ENCODE results near the gene LRRC8E.

The LRRC8E gene

DNA sequence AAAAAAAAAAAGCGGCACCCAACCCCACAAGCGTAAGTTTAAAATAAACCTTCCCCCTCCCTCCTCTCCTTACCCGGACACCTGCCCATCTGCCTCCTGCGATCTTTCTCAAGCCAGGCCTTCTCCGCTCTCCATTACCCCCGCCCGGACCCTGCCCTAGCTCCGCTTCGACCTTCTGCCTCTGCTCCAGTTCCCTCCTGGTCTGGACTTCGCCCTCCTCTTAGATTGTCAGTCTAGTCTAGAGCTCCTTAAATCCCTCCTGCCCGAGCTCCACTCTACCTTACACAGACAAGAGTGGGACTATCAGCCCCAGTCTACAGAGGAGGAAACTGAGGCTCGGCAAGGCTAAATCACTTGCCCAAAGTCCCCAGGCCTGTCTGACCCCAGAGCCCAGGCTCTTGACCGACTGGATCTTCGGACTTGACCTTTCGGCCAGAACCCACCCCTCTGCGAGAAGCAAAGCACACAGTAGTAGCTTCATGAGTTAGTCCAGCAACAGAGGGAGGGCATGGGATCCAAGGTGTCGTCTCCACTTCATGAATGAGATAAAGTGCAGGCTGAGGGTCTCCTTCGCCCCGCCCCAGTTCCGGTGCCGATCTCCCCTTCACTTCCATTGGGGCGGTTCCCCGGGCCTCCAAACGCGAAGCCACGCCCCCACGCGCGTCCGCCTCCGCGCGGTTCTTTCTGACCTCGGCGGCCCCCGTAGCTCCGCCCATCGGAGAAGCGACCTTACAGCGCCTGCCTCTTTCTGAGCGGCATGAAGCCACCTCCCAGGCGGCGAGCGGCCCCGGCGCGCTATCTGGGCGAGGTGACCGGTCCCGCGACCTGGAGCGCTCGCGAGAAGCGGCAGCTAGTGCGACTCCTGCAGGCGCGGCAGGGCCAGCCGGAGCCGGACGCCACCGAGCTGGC is 31.6 kb downstream of the LRRC8E start, which contains the start of gene SNAPC2:
TSS of gene SNAPC2 (plus strand) at position 729 of the 909 bp plus-strand sequence. CDS start at position 758, 29 bp downstream.
- Histone ChIP-seq H3K9ac (ENCODE audit: low read depth in 1 of 2, low read length in 2 of 2) (peak within 1 kb of the TSS; percentile 69 to 83), H3K27me3 (ENCODE audit: control insufficient read depth in 2 of 2, insufficient read depth in 2 of 2, low read length in 2 of 2) (peaks cover 18 to 22% of the 10 kb centered on the region in 2 donors), H3K4me1 (ENCODE audit: control insufficient read depth in 2 of 2, insufficient read depth in 2 of 2, low read length in 2 of 2) (peaks cover 30 to 34% of the 10 kb centered on the region in 2 donors)

DNA sequence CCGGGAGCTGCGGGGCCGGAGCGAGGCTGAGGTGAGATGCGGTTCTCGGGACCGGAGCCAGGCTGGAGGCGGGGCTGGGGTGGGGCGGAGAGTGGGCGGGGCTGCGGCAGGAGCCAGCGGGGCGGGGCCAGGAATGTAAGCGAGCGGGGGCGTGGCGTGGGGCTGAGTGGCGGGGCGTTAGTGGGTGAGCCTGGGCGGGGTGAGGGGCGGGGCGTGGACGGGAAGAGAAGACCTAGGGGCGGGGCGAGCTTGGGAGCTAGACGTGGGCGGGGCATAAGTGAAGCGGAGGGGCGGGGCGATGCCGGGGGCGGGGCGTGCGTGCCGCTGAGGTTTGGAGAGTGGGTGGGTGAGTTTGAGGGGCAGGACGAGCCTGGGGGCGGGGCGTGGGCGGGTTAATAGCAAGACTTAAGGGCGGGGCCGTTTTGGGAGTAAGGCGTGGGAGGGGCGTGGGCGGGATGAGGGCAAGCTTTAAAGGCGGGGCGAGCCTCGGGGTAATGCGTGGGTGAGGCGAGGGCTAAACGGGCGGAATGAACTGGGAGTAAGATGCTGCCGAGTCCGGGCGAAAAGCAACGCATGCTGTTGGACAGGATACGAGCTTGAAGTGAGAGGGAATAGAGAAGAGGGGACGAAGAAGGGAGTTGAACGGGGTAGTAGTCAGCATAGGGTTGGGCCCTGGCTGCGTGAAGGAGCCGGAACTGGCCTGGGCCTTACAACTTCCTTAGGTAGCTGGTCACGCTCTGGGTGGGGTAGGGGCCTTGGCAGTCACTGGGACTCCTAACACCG is 32.4 kb downstream of the LRRC8E start:
- Histone ChIP-seq H3K27ac (ENCODE audit: low read depth in 2 of 2, low read length in 2 of 2) (peak overlapping the region; percentile 93 to 96), H3K27me3 (ENCODE audit: control insufficient read depth in 2 of 2, insufficient read depth in 2 of 2, low read length in 2 of 2) (peaks cover 13 to 17% of the 10 kb centered on the region in 2 donors)

More for the DNA sequence above, 31.6 kb downstream of the LRRC8E start, which contains the start of gene SNAPC2:
- Histone ChIP-seq H3K27ac (ENCODE audit: low read depth in 2 of 2, low read length in 2 of 2) (peak within 1 kb of the TSS; percentile 93 to 96), H3K4me3 (ENCODE audit: low read length in 2 of 2) (peak within 1 kb of the TSS; percentile 65 to 86), H3K36me3 (ENCODE audit: control insufficient read depth in 2 of 2, insufficient read depth in 2 of 2, low read length in 2 of 2) (peaks cover 0 to 6% of the 10 kb centered on the region in 2 donors), H3K9me3 (ENCODE audit: control insufficient read depth in 2 of 2, low read length in 2 of 2) (no peaks in the 10 kb centered on the region)

GRCh38 chr19:7921302-7921966 is 33.1 kb downstream of the LRRC8E start:
- H3K4me1 ChIP-seq (ENCODE audit: control insufficient read depth in 2 of 2, insufficient read depth in 2 of 2, low read length in 2 of 2) = peaks cover 33% of the 10 kb centered on the region in 2 donors
- peak overlapping the region; percentile 58 to 83 for H3K9ac ChIP-seq (ENCODE audit: low read depth in 1 of 2, low read length in 2 of 2)

More for the DNA sequence above, 32.4 kb downstream of the LRRC8E start:
- H3K4me3 ChIP-seq (ENCODE audit: low read length in 2 of 2) = peak overlapping the region; percentile 65 to 86
- peaks cover 0 to 6% of the 10 kb centered on the region in 2 donors for H3K36me3 ChIP-seq (ENCODE audit: control insufficient read depth in 2 of 2, insufficient read depth in 2 of 2, low read length in 2 of 2)
- H3K9me3 ChIP-seq (ENCODE audit: control insufficient read depth in 2 of 2, low read length in 2 of 2) = no peaks in the 10 kb centered on the region
- H3K9ac ChIP-seq (ENCODE audit: low read depth in 1 of 2, low read length in 2 of 2) = peak overlapping the region; percentile 69 to 83
- H3K4me1 ChIP-seq (ENCODE audit: control insufficient read depth in 2 of 2, insufficient read depth in 2 of 2, low read length in 2 of 2) = peaks cover 31 to 33% of the 10 kb centered on the region in 2 donors

GRCh38 chr19:7921967-7922835 is 33.9 kb downstream of the LRRC8E start:
- peaks cover 7 to 11% of the 10 kb centered on the region in 2 donors for H3K27me3 ChIP-seq (ENCODE audit: control insufficient read depth in 2 of 2, insufficient read depth in 2 of 2, low read length in 2 of 2)
- peaks cover 31 to 32% of the 10 kb centered on the region in 2 donors for H3K4me1 ChIP-seq (ENCODE audit: control insufficient read depth in 2 of 2, insufficient read depth in 2 of 2, low read length in 2 of 2)
- peaks cover 0 to 6% of the 10 kb centered on the region in 2 donors for H3K36me3 ChIP-seq (ENCODE audit: control insufficient read depth in 2 of 2, insufficient read depth in 2 of 2, low read length in 2 of 2)
- no peak overlapping the region for H3K27ac ChIP-seq (ENCODE audit: low read depth in 2 of 2, low read length in 2 of 2)
- peak overlapping the region; percentile 58 to 83 for H3K9ac ChIP-seq (ENCODE audit: low read depth in 1 of 2, low read length in 2 of 2)
- H3K4me3 ChIP-seq (ENCODE audit: low read length in 2 of 2) = peak overlapping the region in 1 of 2 donors; percentile 86
- H3K9me3 ChIP-seq (ENCODE audit: control insufficient read depth in 2 of 2, low read length in 2 of 2) = no peaks in the 10 kb centered on the region

More at GRCh38 chr19:7921302-7921966, 33.1 kb downstream of the LRRC8E start:
- Histone ChIP-seq H3K9me3 (ENCODE audit: control insufficient read depth in 2 of 2, low read length in 2 of 2) (no peaks in the 10 kb centered on the region), H3K27ac (ENCODE audit: low read depth in 2 of 2, low read length in 2 of 2) (peak overlapping the region; percentile 80 to 90), H3K27me3 (ENCODE audit: control insufficient read depth in 2 of 2, insufficient read depth in 2 of 2, low read length in 2 of 2) (peaks cover 9 to 14% of the 10 kb centered on the region in 2 donors), H3K36me3 (ENCODE audit: control insufficient read depth in 2 of 2, insufficient read depth in 2 of 2, low read length in 2 of 2) (peaks cover 0 to 6% of the 10 kb centered on the region in 2 donors), H3K4me3 (ENCODE audit: low read length in 2 of 2) (peak overlapping the region; percentile 59 to 86)

- peaks cover 3 to 9% of the 10 kb centered on the region in 2 donors for H3K27me3 ChIP-seq (ENCODE audit: control insufficient read depth in 2 of 2, insufficient read depth in 2 of 2, low read length in 2 of 2)
- H3K9ac ChIP-seq (ENCODE audit: low read depth in 1 of 2, low read length in 2 of 2) = no peak overlapping the region
- H3K4me1 ChIP-seq (ENCODE audit: control insufficient read depth in 2 of 2, insufficient read depth in 2 of 2, low read length in 2 of 2) = peaks cover 26 to 29% of the 10 kb centered on the region in 2 donors
- no peaks in the 10 kb centered on the region for H3K9me3 ChIP-seq (ENCODE audit: control insufficient read depth in 2 of 2, low read length in 2 of 2)
- peak overlapping the region in 1 of 2 donors; percentile 16 for H3K27ac ChIP-seq (ENCODE audit: low read depth in 2 of 2, low read length in 2 of 2)
- no peak overlapping the region for H3K4me3 ChIP-seq (ENCODE audit: low read length in 2 of 2)
- peaks cover 0 to 6% of the 10 kb centered on the region in 2 donors for H3K36me3 ChIP-seq (ENCODE audit: control insufficient read depth in 2 of 2, insufficient read depth in 2 of 2, low read length in 2 of 2)
Measured at GRCh38 chr19:7922836-7923195, 34.5 kb downstream of the LRRC8E start.

DNA sequence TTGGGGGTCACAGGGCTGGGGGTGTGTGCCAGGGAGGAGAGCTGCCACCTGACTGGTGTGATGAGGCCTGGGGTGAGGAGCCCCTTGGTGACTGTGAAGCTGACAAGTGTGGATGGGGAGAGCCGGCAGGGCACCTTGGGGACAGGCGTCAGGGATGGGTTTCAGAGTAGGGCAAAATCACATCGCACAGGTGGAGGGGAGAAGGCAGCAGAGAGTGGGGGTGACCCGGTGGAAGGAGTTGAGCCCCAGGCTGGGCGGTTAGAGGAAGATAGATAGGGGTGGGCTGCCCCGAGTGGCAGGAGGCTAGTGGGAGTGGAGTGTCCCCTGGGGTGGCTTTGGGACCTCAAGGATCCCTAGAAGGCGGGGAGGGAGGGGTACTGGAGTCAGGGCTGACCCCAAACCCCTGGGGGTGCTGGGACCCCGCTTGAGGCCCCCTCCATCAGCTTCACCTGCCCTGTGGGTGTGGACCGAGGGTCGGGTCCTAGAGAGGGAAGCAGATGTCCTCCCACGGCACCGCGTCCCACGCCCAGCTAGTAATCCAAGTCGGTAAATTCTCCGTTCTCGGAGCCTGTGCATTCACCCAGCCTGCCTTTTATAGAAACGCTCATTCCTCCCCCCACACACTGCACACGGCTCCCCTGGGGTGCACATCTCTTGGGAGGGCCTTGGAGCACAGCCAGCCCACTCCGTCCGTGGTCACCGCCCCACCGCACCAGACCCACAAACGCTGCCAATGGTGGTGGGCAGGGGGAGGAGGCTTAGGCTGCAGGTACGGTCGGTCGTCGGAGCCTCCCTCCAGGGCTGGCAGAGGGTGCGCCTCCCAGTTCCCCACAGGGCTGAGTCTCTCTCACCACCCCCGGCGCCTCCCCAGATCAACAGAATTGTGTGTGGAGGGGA is 35.2 kb downstream of the LRRC8E start:
- Histone ChIP-seq H3K27ac (ENCODE audit: low read depth in 2 of 2, low read length in 2 of 2) (peak overlapping the region in 1 of 2 donors; percentile 16), H3K4me3 (ENCODE audit: low read length in 2 of 2) (no peak overlapping the region), H3K9me3 (ENCODE audit: control insufficient read depth in 2 of 2, low read length in 2 of 2) (no peaks in the 10 kb centered on the region), H3K36me3 (ENCODE audit: control insufficient read depth in 2 of 2, insufficient read depth in 2 of 2, low read length in 2 of 2) (peaks cover 0 to 6% of the 10 kb centered on the region in 2 donors), H3K9ac (ENCODE audit: low read depth in 1 of 2, low read length in 2 of 2) (no peak overlapping the region), H3K27me3 (ENCODE audit: control insufficient read depth in 2 of 2, insufficient read depth in 2 of 2, low read length in 2 of 2) (peaks cover 3 to 6% of the 10 kb centered on the region in 2 donors), H3K4me1 (ENCODE audit: control insufficient read depth in 2 of 2, insufficient read depth in 2 of 2, low read length in 2 of 2) (peaks cover 25 to 29% of the 10 kb centered on the region in 2 donors)

GRCh38 chr19:7924241-7924640 is 35.9 kb downstream of the LRRC8E start:
- no peak overlapping the region for H3K27ac ChIP-seq (ENCODE audit: low read depth in 2 of 2, low read length in 2 of 2)
- H3K27me3 ChIP-seq (ENCODE audit: control insufficient read depth in 2 of 2, insufficient read depth in 2 of 2, low read length in 2 of 2) = no peaks in the 10 kb centered on the region
- H3K4me1 ChIP-seq (ENCODE audit: control insufficient read depth in 2 of 2, insufficient read depth in 2 of 2, low read length in 2 of 2) = peaks cover 20 to 29% of the 10 kb centered on the region in 2 donors
- H3K9ac ChIP-seq (ENCODE audit: low read depth in 1 of 2, low read length in 2 of 2) = no peak overlapping the region
- H3K9me3 ChIP-seq (ENCODE audit: control insufficient read depth in 2 of 2, low read length in 2 of 2) = no peaks in the 10 kb centered on the region
- no peak overlapping the region for H3K4me3 ChIP-seq (ENCODE audit: low read length in 2 of 2)
- H3K36me3 ChIP-seq (ENCODE audit: control insufficient read depth in 2 of 2, insufficient read depth in 2 of 2, low read length in 2 of 2) = peaks cover 0 to 6% of the 10 kb centered on the region in 2 donors

DNA sequence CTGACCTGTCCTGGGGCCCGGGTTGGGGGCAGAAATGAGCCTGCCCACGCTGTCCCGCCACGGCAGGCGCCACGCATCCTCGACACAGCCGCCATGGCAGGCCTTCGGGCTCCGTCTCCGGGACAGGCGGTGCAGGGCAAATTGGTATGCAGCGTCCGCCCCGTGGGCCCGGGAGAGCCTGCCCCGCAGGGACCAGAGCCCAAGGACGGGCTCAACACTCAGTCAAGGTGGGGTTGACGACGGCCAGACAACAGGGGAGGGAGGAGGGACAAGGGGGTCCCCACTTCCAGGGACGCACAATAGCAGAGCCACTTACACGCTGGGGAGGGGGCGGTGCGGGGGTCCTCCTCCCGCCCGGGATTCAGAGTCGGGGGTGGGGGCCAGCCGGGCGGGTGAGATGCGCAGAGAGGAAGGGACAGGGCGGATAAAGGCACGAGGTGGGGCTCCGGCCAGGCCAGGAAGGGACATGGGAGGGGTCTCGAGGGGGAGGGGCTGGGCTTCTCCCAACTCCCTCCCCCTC is 36.4 kb downstream of the LRRC8E start:
- Histone ChIP-seq H3K36me3 (ENCODE audit: control insufficient read depth in 2 of 2, insufficient read depth in 2 of 2, low read length in 2 of 2) (peaks cover 0 to 6% of the 10 kb centered on the region in 2 donors), H3K9me3 (ENCODE audit: control insufficient read depth in 2 of 2, low read length in 2 of 2) (no peaks in the 10 kb centered on the region), H3K4me1 (ENCODE audit: control insufficient read depth in 2 of 2, insufficient read depth in 2 of 2, low read length in 2 of 2) (peaks cover 17 to 27% of the 10 kb centered on the region in 2 donors), H3K4me3 (ENCODE audit: low read length in 2 of 2) (no peak overlapping the region), H3K27ac (ENCODE audit: low read depth in 2 of 2, low read length in 2 of 2) (no peak overlapping the region), H3K27me3 (ENCODE audit: control insufficient read depth in 2 of 2, insufficient read depth in 2 of 2, low read length in 2 of 2) (no peaks in the 10 kb centered on the region), H3K9ac (ENCODE audit: low read depth in 1 of 2, low read length in 2 of 2) (no peak overlapping the region)
